Smooth muscle cell (in vitro differentiated cells): ENCODE results near the gene ZAP70. TPM values are rescaled to one million over a fixed set of nuclear protein-coding genes. Genes with fewer than 3 reads are reported as not detected.

Source experiments
- DNase-seq: peaks from one replicate; lab custom pipeline; 2025; ENCODE audit not compliant: unreplicated experiment; lab: John Stamatoyannopoulos, UW
- H2AFZ ChIP-seq: fragments of 200-600 bp; sonication (generic); 2 replicates; pipeline ENCODE4 v1.6.0; 2016; ENCODE audit warnings: antibody characterized with exemption, low read depth, mild to moderate bottlenecking
- H3F3A ChIP-seq: fragments of 200-600 bp; sonication (generic); 2 replicates; pipeline ENCODE4 v1.6.0; 2017; ENCODE audit warnings: antibody characterized with exemption, low read depth
- H3K27ac ChIP-seq: fragments of 200-600 bp; sonication (generic); 2 replicates; pipeline ENCODE4 v1.5.1; 2016; ENCODE audit warnings: low read depth, mild to moderate bottlenecking
- H3K27me3 ChIP-seq: fragments of 200-600 bp; sonication (generic); 2 replicates; pipeline ENCODE4 v1.6.1; 2016; ENCODE audit warnings: low read depth, mild to moderate bottlenecking
- H3K36me3 ChIP-seq: fragments of 200-600 bp; sonication (generic); 2 replicates; pipeline ENCODE4 v1.5.1; 2016; ENCODE audit warnings: low read depth
- H3K4me1 ChIP-seq: fragments of 200-600 bp; sonication (generic); 2 replicates; pipeline ENCODE4 v1.5.1; 2016; ENCODE audit warnings: low read depth
- H3K4me2 ChIP-seq: fragments of 200-600 bp; sonication (generic); 2 replicates; pipeline ENCODE4 v1.6.0; 2016; ENCODE audit warnings: mild to moderate bottlenecking
- H3K4me3 ChIP-seq: fragments of 200-600 bp; sonication (generic); 2 replicates; pipeline ENCODE4 v1.5.1; 2016; ENCODE audit warnings: mild to moderate bottlenecking
- H3K79me2 ChIP-seq: fragments of 200-600 bp; sonication (generic); 2 replicates; pipeline ENCODE4 v1.6.0; 2016; ENCODE audit warnings: low read depth, mild to moderate bottlenecking
- H3K9ac ChIP-seq: fragments of 200-600 bp; sonication (generic); 2 replicates; pipeline ENCODE4 v1.6.0; 2016; ENCODE audit warnings: low read depth
- H3K9me3 ChIP-seq: fragments of 200-600 bp; sonication (generic); replicated peaks from 2 replicates; pipeline ENCODE4 v1.5.1; 2016; ENCODE audit warnings: low read depth
- H4K20me1 ChIP-seq: fragments of 200-600 bp; sonication (generic); 2 replicates; pipeline ENCODE4 v1.6.0; 2016; ENCODE audit warnings: low read depth
- CTCF ChIP-seq: fragments of 200-600 bp; sonication (generic); IDR thresholded peaks from 2 replicates; pipeline ENCODE4 v1.5.1; 2017; ENCODE audit warnings: borderline replicate concordance, mild to moderate bottlenecking, antibody characterized with exemption; ENCODE audit not compliant: insufficient read depth, poor library complexity, severe bottlenecking
- WGBS: methylation state at CpG from one replicate; pipeline ENCODE4 v1.1.7; 2016; ENCODE audit warnings: low lambda C conversion rate; 5-methylcytosine and 5-hydroxymethylcytosine counted together
- polyA plus RNA-seq: library from polyadenylated mRNA; unstranded; fragments of >200 nt; fragmentation: Nextera tagmentation; extraction: Ambion mirVana; gene quantifications from 2 replicates; pipeline ENCODE4 v1.2.1, GENCODE V29; 2016
- total RNA-seq: library from RNA; depleted of rRNA; stranded (reverse); fragments of >200 nt; gene quantifications from 2 replicates; pipeline ENCODE4 v1.2.3, GENCODE V29; 2014

The ZAP70 gene
- total and polyA plus RNA-seq, 2 experiments from 2014 or later = 0.24 to 0.40 TPM

- DNase-seq = no peak
- no peak overlapping the region for H2AFZ ChIP-seq
- no peaks in the 10 kb centered on the region for H3K4me1 ChIP-seq
- no peak for TF ChIP-seq CTCF
- no peaks in the 10 kb centered on the region for H3K9me3 ChIP-seq
- no peak overlapping the region for H3K4me3 ChIP-seq
- no peak overlapping the region for H3K27ac ChIP-seq
- H3K27me3 ChIP-seq = no peaks in the 10 kb centered on the region
- no peaks in the 10 kb centered on the region for H4K20me1 ChIP-seq
- no peaks in the 10 kb centered on the region for H3K36me3 ChIP-seq
- H3F3A ChIP-seq = no peaks in the 10 kb centered on the region
- WGBS = 61% methylated on average over 2 of the region's 2 CpGs
- H3K4me2 ChIP-seq = no peak overlapping the region
- no peaks in the 10 kb centered on the region for H3K79me2 ChIP-seq
- no peak overlapping the region for H3K9ac ChIP-seq
Measured at GRCh38 chr2:97720746-97721145, 7.4 kb downstream of the ZAP70 start.

- no peak overlapping the region for H3K4me2 ChIP-seq
- H3K4me3 ChIP-seq = no peak overlapping the region
- TF ChIP-seq CTCF = no peak
- no peaks in the 10 kb centered on the region for H3K27me3 ChIP-seq
- DNase-seq = no peak
- no peak overlapping the region for H3K27ac ChIP-seq
- no peaks in the 10 kb centered on the region for H3K9me3 ChIP-seq
- no peaks in the 10 kb centered on the region for H3K36me3 ChIP-seq
- no peaks in the 10 kb centered on the region for H3K4me1 ChIP-seq
- no peaks in the 10 kb centered on the region for H3F3A ChIP-seq
- H3K9ac ChIP-seq = no peak overlapping the region
- H4K20me1 ChIP-seq = no peaks in the 10 kb centered on the region
- whole genome bisulfite sequencing = 79% methylated on average over 6 of the region's 6 CpGs
- no peak overlapping the region for H2AFZ ChIP-seq
- no peaks in the 10 kb centered on the region for H3K79me2 ChIP-seq
Measured at GRCh38 chr2:97722227-97722626, 8.9 kb downstream of the ZAP70 start.

- WGBS = 97% methylated on average over 37 of the region's 37 CpGs
- H2AFZ ChIP-seq = no peak overlapping the region
- no peak for TF ChIP-seq CTCF
Measured at GRCh38 chr2:97723156-97724072, 10.0 kb downstream of the ZAP70 start.

GRCh38 chr2:97724073-97724410 lies 10.7 kb downstream of the ZAP70 start:
- H3K9me3 ChIP-seq = no peaks in the 10 kb centered on the region
- H3K36me3 ChIP-seq = no peaks in the 10 kb centered on the region
- no peak for DNase-seq
- no peaks in the 10 kb centered on the region for H3K4me1 ChIP-seq
- H3K79me2 ChIP-seq = no peaks in the 10 kb centered on the region
- no peak overlapping the region for H3K27ac ChIP-seq
- H3F3A ChIP-seq = no peaks in the 10 kb centered on the region
- no peak overlapping the region for H3K4me3 ChIP-seq
- no peak for TF ChIP-seq CTCF
- H3K9ac ChIP-seq = no peak overlapping the region
- no peak overlapping the region for H2AFZ ChIP-seq
- H3K4me2 ChIP-seq = no peak overlapping the region
- 99% methylated on average over 41 of the region's 41 CpGs for WGBS
- no peaks in the 10 kb centered on the region for H4K20me1 ChIP-seq
- H3K27me3 ChIP-seq = no peaks in the 10 kb centered on the region

More at GRCh38 chr2:97723156-97724072, 10.0 kb downstream of the ZAP70 start:
- no peak overlapping the region for H3K4me3 ChIP-seq
- H3K4me1 ChIP-seq = no peaks in the 10 kb centered on the region
- H3K4me2 ChIP-seq = no peak overlapping the region
- H3K9ac ChIP-seq = no peak overlapping the region
- no peaks in the 10 kb centered on the region for H3K9me3 ChIP-seq
- no peaks in the 10 kb centered on the region for H3K27me3 ChIP-seq
- H3K79me2 ChIP-seq = no peaks in the 10 kb centered on the region
- DNase-seq = no peak
- no peak overlapping the region for H3K27ac ChIP-seq
- no peaks in the 10 kb centered on the region for H3K36me3 ChIP-seq
- H4K20me1 ChIP-seq = no peaks in the 10 kb centered on the region
- H3F3A ChIP-seq = no peaks in the 10 kb centered on the region
